GM20431 (cell line): ENCODE results near the gene RNF152.

Experiments used
- in situ Hi-C: fragments of 300-500 bp; cut with MseI, MboI; formaldehyde crosslinking; loops from one replicate; pipeline ENCODE4 v1.15.0; 2020; ENCODE audit warnings: low sequenced_read_pairs; ENCODE audit not compliant: unreplicated experiment

RNF152 gene

GRCh38 chr18:61896118-61896517 lies 3.3 kb upstream of the RNF152 start:
- in situ Hi-C loops, result no loop called here

- in situ Hi-C loops, result no loop called here
Observed at GRCh38 chr18:61894751-61895524, 2.1 kb upstream of the RNF152 start.

- in situ Hi-C loops, result no loop called here
Observed at GRCh38 chr18:61893971-61894750, 1.4 kb upstream of the RNF152 start.

GRCh38 chr18:61893309-61893970 lies 633 bp upstream of the RNF152 start:
- in situ Hi-C loops, result no loop called here

- in situ Hi-C loops, result no loop called here
Observed at GRCh38 chr18:61891894-61892293, 913 bp downstream of the RNF152 start.

- in situ Hi-C loops, result no loop called here
Observed at GRCh38 chr18:61891271-61891670, 1.5 kb downstream of the RNF152 start.

GRCh38 chr18:61890344-61890743 lies 2.5 kb downstream of the RNF152 start:
- in situ Hi-C loops, result no loop called here

GRCh38 chr18:61889541-61889940 lies 3.3 kb downstream of the RNF152 start:
- in situ Hi-C loops, result no loop called here

GRCh38 chr18:61888622-61889021 lies 4.2 kb downstream of the RNF152 start:
- in situ Hi-C loops, result no loop called here

GRCh38 chr18:61887838-61888237 lies 5.0 kb downstream of the RNF152 start:
- in situ Hi-C loops, result no loop called here

- in situ Hi-C loops, result no loop called here
Observed at GRCh38 chr18:61883547-61883946, 9.3 kb downstream of the RNF152 start.

- in situ Hi-C loops, result no loop called here
Observed at GRCh38 chr18:61882296-61883004, 10.4 kb downstream of the RNF152 start.

GRCh38 chr18:61876899-61877298 lies 15.9 kb downstream of the RNF152 start:
- in situ Hi-C loops, result no loop called here

- in situ Hi-C loops, result no loop called here
Observed at GRCh38 chr18:61870151-61870550, 22.7 kb downstream of the RNF152 start.

GRCh38 chr18:61869636-61870035 lies 23.2 kb downstream of the RNF152 start:
- in situ Hi-C loops, result loop anchor here (10.0 kb wide), 1 partner anchor 205 kb away; no protein-coding TSS in a partner anchor

GRCh38 chr18:61865466-61866175 lies 27.2 kb downstream of the RNF152 start:
- in situ Hi-C loops, result loop anchor here (10.0 kb wide), 1 partner anchor 201 kb away; no protein-coding TSS in a partner anchor

GRCh38 chr18:61861372-61861771 lies 31.4 kb downstream of the RNF152 start:
- in situ Hi-C loops, result loop anchor here (10.0 kb wide), 1 partner anchor 197 kb away; no protein-coding TSS in a partner anchor

- in situ Hi-C loops, result loop anchor here (10.0 kb wide), 1 partner anchor 196 kb away; no protein-coding TSS in a partner anchor
Observed at GRCh38 chr18:61860302-61860701, 32.5 kb downstream of the RNF152 start.

- in situ Hi-C loops, result no loop called here
Observed at GRCh38 chr18:61859113-61859512, 33.7 kb downstream of the RNF152 start.
